Measurements from ENCODE around the gene CCDC102B. TPM values are rescaled to one million over a fixed set of nuclear protein-coding genes. Genes with fewer than 3 reads are reported as not detected.

Gene CCDC102B
- total and polyA plus RNA-seq, 2 donors (not counting 1 experiment from before 2014, with no cell fraction given), result 3.9 to 4.0 TPM

- Histone ChIP-seq H3K79me2 (ENCODE audit: control insufficient read depth, insufficient read depth, low read length) (no peaks in the 10 kb centered on the region), H2AFZ (ENCODE audit: insufficient read depth, low read depth, low read length, poor library complexity, severe bottlenecking) (no peak overlapping the region), H3K4me1 (ENCODE audit: control insufficient read depth in 2 of 2, insufficient read depth in 2 of 2, low read length in 2 of 2) (no peaks in the 10 kb centered on the region), H3K9me3 (ENCODE audit: control extremely low read depth in 1 of 3, control insufficient read depth in 2 of 3, insufficient read depth in 1 of 3, low read length in 2 of 3) (no peaks in the 10 kb centered on the region), H3K27me3 (replicated peaks in 1 of 4; ENCODE audit: control extremely low read depth in 1 of 4, control insufficient read depth in 3 of 4, insufficient read depth in 4 of 4, low read length in 3 of 4) (no peaks in the 10 kb centered on the region), H3K4me2 (replicated peaks; ENCODE audit: low read depth, low read length, poor library complexity, severe bottlenecking) (no peak overlapping the region), H4K20me1 (ENCODE audit: control insufficient read depth, insufficient read depth, low read length, poor library complexity, severe bottlenecking) (no peaks in the 10 kb centered on the region), H3K9ac (ENCODE audit: low read length) (no peak overlapping the region), H3K36me3 (replicated peaks in 1 of 2; ENCODE audit: control extremely low read depth in 1 of 2, control insufficient read depth in 1 of 2, extremely low read depth in 1 of 2, insufficient read depth in 2 of 2, low read length in 1 of 2) (no peaks in the 10 kb centered on the region), H3K4me3 (ENCODE audit: control extremely low read depth in 1 of 5, extremely low read depth in 1 of 5, insufficient read depth in 1 of 5, low read depth in 2 of 5, low read length in 4 of 5) (no peak overlapping the region), H3K27ac (ENCODE audit: low read length in 2 of 2) (no peak overlapping the region)
- H3K9me3 Mint-ChIP-seq (ENCODE audit: insufficient read depth), result peaks cover 4% of the 10 kb centered on the region
- intact Hi-C loops (cut with micrococcal nuclease), result no loop called here
- DNase-seq, result no peak
- H3K4me1 Mint-ChIP-seq, result no peaks in the 10 kb centered on the region
- no peak overlapping the region for H3K4me3 Mint-ChIP-seq
- ChIA-PET POLR2A (no interaction called here), CTCF (no interaction called here)
- WGBS (ENCODE audit: insufficient coverage), result no CpG with 5 or more reads among the region's 3 CpGs
- H3K27me3 Mint-ChIP-seq, result no peaks in the 10 kb centered on the region
- ATAC-seq (ENCODE audit: low read depth), result no peak
- TF ChIP-seq CTCF (IDR thresholded peaks at IDR 0.05) (no peak), EZH2 (IDR thresholded peaks at IDR 0.05; ENCODE audit: borderline replicate concordance, insufficient read depth, low read depth, low read length, poor library complexity, severe bottlenecking) (no peak)
- H3K27ac Mint-ChIP-seq, result no peak overlapping the region
Measured at GRCh38 chr18:68769461-68769860, 28.4 kb upstream of the CCDC102B start.

- TF ChIP-seq EZH2 (IDR thresholded peaks at IDR 0.05; ENCODE audit: borderline replicate concordance, insufficient read depth, low read depth, low read length, poor library complexity, severe bottlenecking), result no peak
- Histone ChIP-seq H3K79me2 (ENCODE audit: control insufficient read depth, insufficient read depth, low read length) (no peaks in the 10 kb centered on the region), H3K9ac (ENCODE audit: low read length) (no peak overlapping the region), H3K36me3 (replicated peaks in 1 of 2; ENCODE audit: control extremely low read depth in 1 of 2, control insufficient read depth in 1 of 2, extremely low read depth in 1 of 2, insufficient read depth in 2 of 2, low read length in 1 of 2) (no peaks in the 10 kb centered on the region), H2AFZ (ENCODE audit: insufficient read depth, low read depth, low read length, poor library complexity, severe bottlenecking) (no peak overlapping the region), H4K20me1 (ENCODE audit: control insufficient read depth, insufficient read depth, low read length, poor library complexity, severe bottlenecking) (no peaks in the 10 kb centered on the region), H3K4me2 (replicated peaks; ENCODE audit: low read depth, low read length, poor library complexity, severe bottlenecking) (no peak overlapping the region), H3K27me3 (replicated peaks in 1 of 4; ENCODE audit: control extremely low read depth in 1 of 4, control insufficient read depth in 3 of 4, insufficient read depth in 4 of 4, low read length in 3 of 4) (no peaks in the 10 kb centered on the region), H3K4me3 (ENCODE audit: control extremely low read depth in 1 of 5, extremely low read depth in 1 of 5, insufficient read depth in 1 of 5, low read depth in 2 of 5, low read length in 4 of 5) (no peak overlapping the region), H3K4me1 (ENCODE audit: control insufficient read depth in 2 of 2, insufficient read depth in 2 of 2, low read length in 2 of 2) (no peaks in the 10 kb centered on the region), H3K27ac (ENCODE audit: low read length in 2 of 2) (no peak overlapping the region), H3K9me3 (ENCODE audit: control extremely low read depth in 1 of 3, control insufficient read depth in 2 of 3, insufficient read depth in 1 of 3, low read length in 2 of 3) (no peaks in the 10 kb centered on the region)
- no CpG with 5 or more reads among the region's 2 CpGs for WGBS (ENCODE audit: insufficient coverage)
- no peaks in the 10 kb centered on the region for H3K27me3 Mint-ChIP-seq
- no peaks in the 10 kb centered on the region for H3K4me1 Mint-ChIP-seq
- ATAC-seq (ENCODE audit: low read depth) (no peak), DNase-seq (no peak)
- CTCF ChIA-PET, result no interaction called here
- H3K27ac Mint-ChIP-seq, result no peak overlapping the region
- H3K4me3 Mint-ChIP-seq, result no peak overlapping the region
- POLR2A ChIA-PET, result no interaction called here
- peaks cover 4% of the 10 kb centered on the region for H3K9me3 Mint-ChIP-seq (ENCODE audit: insufficient read depth)
- intact Hi-C loops (cut with micrococcal nuclease), result no loop called here
Measured at GRCh38 chr18:68772268-68772667, 25.6 kb upstream of the CCDC102B start.
